ENCODE measurements around the gene RFX3.

DNA sequence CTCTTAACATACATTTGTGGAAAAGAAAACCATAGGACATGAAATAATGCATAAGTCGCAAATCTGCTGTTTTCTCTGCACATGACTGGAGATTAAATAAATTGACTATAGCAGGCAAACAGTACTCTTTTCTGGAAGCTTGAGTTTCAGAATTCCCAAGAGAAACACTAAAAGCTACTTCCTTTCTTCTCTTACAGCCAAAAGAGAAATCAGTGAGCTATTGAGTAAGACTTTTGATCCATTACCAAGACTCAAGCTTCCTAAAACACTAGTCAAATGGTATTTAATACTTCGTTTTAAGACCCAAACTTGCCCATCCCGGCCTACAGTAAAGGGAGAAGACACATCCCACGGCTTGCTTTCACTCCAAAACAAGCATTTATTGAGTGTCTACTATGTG, 346.1 kb downstream of the RFX3 start:
- no peak for TF ChIP-seq CTCF (IDR thresholded peaks at IDR 0.05)
- TF ChIP-seq POLR2A (IDR thresholded peaks at IDR 0.05) = no peak

Measured in lower leg skin (tissue), 3 donors.